LNCaP clone FGC (cell line): Measurements from ENCODE around the gene STC2.

Source experiments
- DNase-seq: peaks from one replicate; pipeline ENCODE4 v3.0.0-alpha.2; 2011; ENCODE audit warnings: low read depth
- H3K4me3 ChIP-seq: 2 replicates; pipeline ENCODE4 v1.5.1; 2011; ENCODE audit warnings: mild to moderate bottlenecking, low read depth, low read length, control low read depth
- CTCF ChIP-seq: IDR thresholded peaks from 2 replicates; pipeline ENCODE4 v1.5.1; 2012; ENCODE audit warnings: mild to moderate bottlenecking; ENCODE audit not compliant: control insufficient read depth, insufficient read depth; ENCODE audit errors: extremely low read depth

STC2 gene

GRCh38 chr5:173323106-173323798 is 5.0 kb downstream of the STC2 start:
- H3K4me3 ChIP-seq, result no peak overlapping the region
- TF ChIP-seq CTCF, result no peak
- DNase-seq, result no peak

- H3K4me3 ChIP-seq, result no peak overlapping the region
- no peak for DNase-seq
- TF ChIP-seq CTCF, result no peak
Observed at GRCh38 chr5:173321886-173322285, 6.3 kb downstream of the STC2 start.

- no peak for TF ChIP-seq CTCF
- DNase-seq, result no peak
Observed at GRCh38 chr5:173320259-173320658, 8.0 kb downstream of the STC2 start.

GRCh38 chr5:173319646-173320045 is 8.6 kb downstream of the STC2 start:
- no peak overlapping the region for H3K4me3 ChIP-seq
- DNase-seq, result no peak
- TF ChIP-seq CTCF, result no peak

More at GRCh38 chr5:173320259-173320658, 8.0 kb downstream of the STC2 start:
- no peak overlapping the region for H3K4me3 ChIP-seq

GRCh38 chr5:173318881-173319620 is 9.2 kb downstream of the STC2 start:
- no peak for TF ChIP-seq CTCF
- no peak overlapping the region for H3K4me3 ChIP-seq
- no peak for DNase-seq

GRCh38 chr5:173318330-173318729 is 9.9 kb downstream of the STC2 start:
- H3K4me3 ChIP-seq, result no peak overlapping the region
- TF ChIP-seq CTCF, result no peak
- DNase-seq, result no peak
